Retinal pigment epithelial cell (primary cell): ENCODE measurements around the gene RAB22A.

ENCODE experiments used
- DNase-seq: peaks from one replicate; pipeline ENCODE4 v3.0.0-alpha.2; 2010; ENCODE audit warnings: low read depth
- H3K4me3 ChIP-seq: 2 replicates; pipeline ENCODE4 v1.5.1; 2011; ENCODE audit warnings: mild to moderate bottlenecking, low read length, control low read depth, moderate library complexity
- CTCF ChIP-seq: conservative IDR thresholded peaks from 2 replicates; pipeline ENCODE4 v1.5.1; 2011; ENCODE audit warnings: low read depth, low read length, control low read depth, inconsistent platforms

The RAB22A gene

GRCh38 chr20:58374906-58375758, 65.6 kb downstream of the RAB22A start:
- no peak for DNase-seq

GRCh38 chr20:58375759-58376352, 66.3 kb downstream of the RAB22A start:
- DNase-seq: no peak
- no peak overlapping the region for H3K4me3 ChIP-seq
- TF ChIP-seq CTCF: no peak

More at GRCh38 chr20:58374906-58375758, 65.6 kb downstream of the RAB22A start:
- H3K4me3 ChIP-seq: no peak overlapping the region
- no peak for TF ChIP-seq CTCF

GRCh38 chr20:58377017-58377416, 67.5 kb downstream of the RAB22A start:
- TF ChIP-seq CTCF: no peak
- no peak for DNase-seq
- no peak overlapping the region for H3K4me3 ChIP-seq

GRCh38 chr20:58377766-58378401, 68.4 kb downstream of the RAB22A start:
- DNase-seq: no peak
- H3K4me3 ChIP-seq: no peak overlapping the region
- TF ChIP-seq CTCF: no peak

GRCh38 chr20:58378704-58379103, 69.2 kb downstream of the RAB22A start:
- no peak overlapping the region for H3K4me3 ChIP-seq
- peak; percentile 20 for TF ChIP-seq CTCF
- DNase-seq: no peak

- TF ChIP-seq CTCF: no peak
- no peak overlapping the region for H3K4me3 ChIP-seq
- DNase-seq: no peak
Observed at GRCh38 chr20:58381627-58382026, 72.1 kb downstream of the RAB22A start.
